Heart left ventricle (tissue), 16 donors: ENCODE data around the gene CNDP1. TPM values are rescaled to one million over a fixed set of nuclear protein-coding genes. Genes with fewer than 3 reads are reported as not detected.

Source experiments
- ATAC-seq, 4 donors: fragments of 200-7000 bp; cut with Tn5 transposase; one replicate each; pipeline ENCODE4 v1.9.1; 2020 to 2022; ENCODE audit warnings: moderate library complexity in 4 of 4, mild to moderate bottlenecking in 3 of 4, moderate number of reproducible peaks in 1 of 4
- DNase-seq, 5 donors: peaks; one replicate each; pipeline ENCODE4 v3.0.0-alpha.2; 2020
- H3K27ac ChIP-seq, 12 donors: fragments of 200-600 bp; sonication (generic) in 4 of 12; one replicate each; pipeline versions ENCODE4 v1.5.0 to v1.8.0; 2016 to 2022; ENCODE audit warnings: mild to moderate bottlenecking in 2 of 12
- H3K27me3 ChIP-seq, 9 donors: fragments of 200-600 bp; sonication (generic) in 2 of 9; one replicate each; pipeline versions ENCODE4 v1.5.1 to v1.8.0; 2016 to 2022; ENCODE audit warnings: mild to moderate bottlenecking in 3 of 9
- H3K36me3 ChIP-seq, 9 donors: fragments of 200-600 bp; sonication (generic) in 2 of 9; one replicate each; pipeline versions ENCODE4 v1.5.0 to v1.8.0; 2018 to 2022; ENCODE audit warnings: mild to moderate bottlenecking in 2 of 9
- H3K4me1 ChIP-seq, 12 donors: fragments of 200-600 bp; sonication (generic) in 4 of 12; one replicate each; pipeline versions ENCODE4 v1.5.0 to v1.8.0; 2016 to 2022; ENCODE audit warnings: mild to moderate bottlenecking in 3 of 12
- H3K4me3 ChIP-seq, 12 donors: fragments of 200-600 bp; sonication (generic) in 4 of 12; one replicate each; pipeline versions ENCODE4 v1.5.0 to v1.8.0; 2017 to 2022; ENCODE audit warnings: mild to moderate bottlenecking in 9 of 12, moderate library complexity in 4 of 12
- H3K9me3 ChIP-seq, 12 donors: fragments of 200-600 bp; sonication (generic) in 4 of 12; one replicate each; pipeline versions ENCODE4 v1.5.0 to v1.8.0; 2016 to 2022; ENCODE audit warnings: mild to moderate bottlenecking in 1 of 12
- POLR2A ChIP-seq, 2 donors: fragments of 450-650 bp; IDR thresholded peaks; one replicate each; pipeline ENCODE4 v1.6.1; 2017; ENCODE audit warnings: antibody characterized with exemption in 2 of 2, mild to moderate bottlenecking in 2 of 2, moderate library complexity in 2 of 2
- WGBS, 4 donors: extraction: QIAGEN DNeasy Blood & Tissue Kit in 2 of 4; methylation state at CpG; one replicate each; pipeline versions ENCODE4 v1.1.5 to v1.1.7; 2013 to 2018; 5-methylcytosine and 5-hydroxymethylcytosine counted together
- intact Hi-C, 10 donors: fragments of 100-400 bp; cut with DNase I; formaldehyde crosslinking; loops; one replicate each; pipeline versions ENCODE4 v1.11.1 to v1.14.2; 2022
- long read RNA-seq, 3 donors: library from polyadenylated mRNA; unstranded; transcript quantifications; one replicate each; pipeline ENCODE4 v2.0.0, GENCODE V29; 2020 to 2021
- polyA plus RNA-seq, 2 donors: library from polyadenylated mRNA; stranded (reverse); fragments of 200-250 nt; gene quantifications; one replicate each; pipeline ENCODE4 v1.2.3, GENCODE V29; 2013
- total RNA-seq, 9 donors: library from RNA; depleted of rRNA in 2 of 9; stranded (reverse); fragments of >200 nt in 2 of 9; fragmentation: NEBNext Ultra II Directional in 3 of 9; extraction: Animal tissue kit (Norgen Biotek cat#: 25700) in 3 of 9; gene quantifications; one replicate each; pipeline versions ENCODE4 v1.1.0 to v1.2.4, GENCODE V29; 2016 to 2023
- TF ChIP-seq, protein P1 (sequence below), 12 donors: fragments of 200-600 bp; sonication (generic) in 4 of 12; IDR thresholded peaks; one replicate each; pipeline versions ENCODE4 v1.5.0 to v1.8.0; 2018 to 2022; ENCODE audit warnings: antibody characterized with exemption in 12 of 12, mild to moderate bottlenecking in 5 of 12
- donor health status: ischemic (EF 13 %, LVEDD 7.1; RV severe dilation, severe dysfunction).
- donor health status: healthy with polysubstance abuse.
- donor health status: DM: no; HTN: yes; CAD: no.
- donor health status: DM: no; HTN: no; CAD: no.
- donor health status: ischemic (EF 25% LVEDD 6.9; RV normal size, moderate dysfunction).
- donor health status: ischemic (EF 25% LVEDD 5.7; RV mildly dilated, moderate dysfunction).
- donor health status: healthy.
- donor health status: DM: yes; HTN: yes; CAD: no.
- donor health status: ischemic (EF 35%, LVEDD 5.7; RV mildly dilated, moderate dysfunction).
- donor health status: nonischemic (EF 11% LVEDD 7.7; RV severe dilation, severe dysfunction).
- donor health status: DM: yes; HTN: yes; CAD: no.
- donor health status: PGD.
- donor health status: ischemic (EF 29% LVEDD 5.4; RV normal size, mild dysfunction).
- donor health status: nonischemic (EF 23%, LVEDD 6.1; RV moderate dilation, normal function).

Gene CNDP1, protein sequence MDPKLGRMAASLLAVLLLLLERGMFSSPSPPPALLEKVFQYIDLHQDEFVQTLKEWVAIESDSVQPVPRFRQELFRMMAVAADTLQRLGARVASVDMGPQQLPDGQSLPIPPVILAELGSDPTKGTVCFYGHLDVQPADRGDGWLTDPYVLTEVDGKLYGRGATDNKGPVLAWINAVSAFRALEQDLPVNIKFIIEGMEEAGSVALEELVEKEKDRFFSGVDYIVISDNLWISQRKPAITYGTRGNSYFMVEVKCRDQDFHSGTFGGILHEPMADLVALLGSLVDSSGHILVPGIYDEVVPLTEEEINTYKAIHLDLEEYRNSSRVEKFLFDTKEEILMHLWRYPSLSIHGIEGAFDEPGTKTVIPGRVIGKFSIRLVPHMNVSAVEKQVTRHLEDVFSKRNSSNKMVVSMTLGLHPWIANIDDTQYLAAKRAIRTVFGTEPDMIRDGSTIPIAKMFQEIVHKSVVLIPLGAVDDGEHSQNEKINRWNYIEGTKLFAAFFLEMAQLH
- total RNA-seq (not detected), polyA plus RNA-seq (under 1 TPM in 1 of 2 donors, not detected in 1; 0.03 TPM)
- long read RNA-seq, donor 1: 0 reads
- long read RNA-seq, donor 2: 0 reads
- long read RNA-seq, donor 3: 0 reads

DNA sequence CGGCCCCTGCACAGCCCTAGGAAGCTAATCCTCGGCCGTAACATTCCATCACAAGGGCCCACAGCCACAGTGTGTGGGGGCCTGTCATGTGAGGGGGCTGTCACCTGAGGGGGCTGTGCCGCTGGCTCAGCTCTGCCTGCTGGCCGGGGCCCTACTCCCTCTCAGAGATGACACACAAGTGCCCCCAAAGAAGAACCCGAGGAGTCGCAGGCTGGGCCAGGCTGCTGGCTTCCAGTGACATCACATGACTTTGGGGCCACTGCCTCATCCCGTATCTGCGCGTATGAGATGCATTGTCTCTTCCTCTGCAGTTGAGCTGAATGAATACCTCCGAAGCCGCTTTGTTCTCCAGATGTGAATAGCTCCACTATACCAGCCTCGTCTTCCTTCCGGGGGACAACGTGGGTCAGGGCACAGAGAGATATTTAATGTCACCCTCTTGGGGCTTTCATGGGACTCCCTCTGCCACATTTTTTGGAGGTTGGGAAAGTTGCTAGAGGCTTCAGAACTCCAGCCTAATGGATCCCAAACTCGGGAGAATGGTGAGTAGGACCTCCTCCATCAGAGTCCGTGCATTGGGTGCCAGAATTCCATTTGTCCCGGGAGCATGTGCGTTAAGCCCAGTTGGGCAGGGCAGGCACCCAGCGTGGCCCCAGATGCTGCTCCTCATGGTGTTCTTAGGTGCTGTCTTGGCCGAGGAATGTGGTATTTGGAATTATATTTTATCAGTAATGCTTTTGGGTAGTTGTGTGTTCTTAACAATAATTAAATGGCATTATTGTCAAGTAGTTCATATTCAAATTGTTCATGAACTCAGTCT lies at the start of gene CNDP1:
TSS of gene CNDP1 (plus strand) at position 351 of the 820 bp plus-strand sequence. CDS start at position 519, 168 bp downstream.
- DNase-seq (no peak), ATAC-seq (peak in 1 of 4 donors; percentile 39)
- Histone ChIP-seq H3K9me3 (peaks cover 0 to 6% (median 0%) of the 10 kb centered on the region in 12 donors), H3K27me3 (no peaks in the 10 kb centered on the region), H3K4me1 (no peaks in the 10 kb centered on the region), H3K27ac (no peak within 1 kb of the TSS), H3K4me3 (no peak within 1 kb of the TSS), H3K36me3 (no peaks in the 10 kb centered on the region)
- no peak for TF ChIP-seq POLR2A (IDR thresholded peaks at IDR 0.05)
- TF ChIP-seq, protein P1, sequence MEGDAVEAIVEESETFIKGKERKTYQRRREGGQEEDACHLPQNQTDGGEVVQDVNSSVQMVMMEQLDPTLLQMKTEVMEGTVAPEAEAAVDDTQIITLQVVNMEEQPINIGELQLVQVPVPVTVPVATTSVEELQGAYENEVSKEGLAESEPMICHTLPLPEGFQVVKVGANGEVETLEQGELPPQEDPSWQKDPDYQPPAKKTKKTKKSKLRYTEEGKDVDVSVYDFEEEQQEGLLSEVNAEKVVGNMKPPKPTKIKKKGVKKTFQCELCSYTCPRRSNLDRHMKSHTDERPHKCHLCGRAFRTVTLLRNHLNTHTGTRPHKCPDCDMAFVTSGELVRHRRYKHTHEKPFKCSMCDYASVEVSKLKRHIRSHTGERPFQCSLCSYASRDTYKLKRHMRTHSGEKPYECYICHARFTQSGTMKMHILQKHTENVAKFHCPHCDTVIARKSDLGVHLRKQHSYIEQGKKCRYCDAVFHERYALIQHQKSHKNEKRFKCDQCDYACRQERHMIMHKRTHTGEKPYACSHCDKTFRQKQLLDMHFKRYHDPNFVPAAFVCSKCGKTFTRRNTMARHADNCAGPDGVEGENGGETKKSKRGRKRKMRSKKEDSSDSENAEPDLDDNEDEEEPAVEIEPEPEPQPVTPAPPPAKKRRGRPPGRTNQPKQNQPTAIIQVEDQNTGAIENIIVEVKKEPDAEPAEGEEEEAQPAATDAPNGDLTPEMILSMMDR (IDR thresholded peaks at IDR 0.05): no peak
- 88 to 91% (median 90%) methylated on average over 17 to 21 of the region's 21 CpGs for WGBS, 4 donors
- intact Hi-C loops: no loop called here

DNA sequence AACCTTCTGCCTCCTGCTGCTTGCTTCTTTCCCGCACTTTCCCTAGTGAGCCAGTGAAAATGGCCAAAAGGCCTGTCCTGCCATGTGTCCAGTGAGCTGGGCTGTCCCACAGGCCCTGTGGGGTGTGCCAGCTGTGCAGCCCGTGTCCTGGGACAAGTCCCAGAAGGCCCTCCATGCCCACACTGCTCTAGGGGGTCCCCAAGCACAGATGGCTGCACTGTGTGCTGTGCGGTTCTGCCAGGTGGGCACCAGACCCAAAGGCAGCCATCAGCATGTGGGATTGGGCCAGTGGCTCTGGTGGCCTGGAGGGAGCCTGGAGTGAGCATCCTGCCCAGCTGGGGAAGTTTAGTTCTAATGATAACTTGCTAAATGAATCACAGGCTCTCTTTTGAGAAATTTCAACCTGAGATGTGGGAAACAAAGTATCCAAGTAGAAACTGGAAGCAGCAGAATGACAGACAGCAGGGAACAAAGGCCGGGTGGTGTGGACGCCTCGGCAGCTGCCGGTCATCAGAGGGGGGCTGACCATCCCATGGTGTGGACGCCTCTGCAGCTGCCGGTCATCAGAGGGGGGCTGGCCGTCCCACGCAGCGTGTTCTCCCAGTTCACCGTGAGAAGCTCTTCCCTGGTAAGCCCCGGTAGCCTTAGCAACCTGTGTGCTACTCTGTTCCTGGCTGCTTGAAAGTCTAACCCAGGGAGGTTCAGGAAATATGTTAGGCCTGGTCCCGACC lies 48.0 kb upstream of the CNDP1 start:
- H3K4me3 ChIP-seq: no peak overlapping the region
- WGBS, 4 donors: 76 to 82% (median 79%) methylated on average over 13 to 15 of the region's 15 CpGs
- no peak for DNase-seq
- peaks cover 0 to 22% (median 7%) of the 10 kb centered on the region in 12 donors for H3K4me1 ChIP-seq
- intact Hi-C loops: loop anchor here in 2 of 10 donors (5.0 kb wide), 2 partner anchors 34 to 289 kb away; no protein-coding TSS in a partner anchor
- peaks cover 0 to 4% (median 0%) of the 10 kb centered on the region in 9 donors for H3K27me3 ChIP-seq
- no peaks in the 10 kb centered on the region for H3K36me3 ChIP-seq
- TF ChIP-seq POLR2A (IDR thresholded peaks at IDR 0.05): no peak
- TF ChIP-seq, protein P1 (IDR thresholded peaks at IDR 0.05): no peak
- H3K27ac ChIP-seq: peak overlapping the region in 6 of 12 donors; percentile 18 to 62 (median 33)
- H3K9me3 ChIP-seq: no peaks in the 10 kb centered on the region
- ATAC-seq: peak in 2 of 4 donors; percentile 24 to 44

DNA sequence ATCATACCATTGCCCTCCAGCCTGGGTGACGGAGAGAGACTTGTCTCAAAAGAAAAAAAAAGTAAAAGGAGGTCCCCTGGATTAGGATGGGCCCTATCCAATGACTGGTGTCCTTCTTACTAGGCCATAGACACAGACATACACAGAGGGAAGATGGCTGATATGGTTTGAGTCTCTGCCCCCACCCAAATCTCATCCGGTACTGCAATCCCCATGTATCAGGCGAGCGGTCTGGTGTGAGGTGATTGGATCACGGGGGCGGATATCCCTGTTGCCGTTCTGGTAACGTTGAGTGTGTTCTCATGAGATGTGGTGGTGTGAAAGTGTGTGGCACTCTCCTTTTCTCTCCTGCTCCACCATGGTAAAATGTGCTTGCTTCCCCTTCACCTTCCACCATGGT lies 45.9 kb upstream of the CNDP1 start:
- intact Hi-C loops: loop anchor here in 2 of 10 donors (5.0 kb wide), 2 partner anchors 36 to 291 kb away; no protein-coding TSS in a partner anchor
- ATAC-seq (no peak), DNase-seq (no peak)
- H3K36me3 ChIP-seq: no peaks in the 10 kb centered on the region
- H3K4me3 ChIP-seq: no peak overlapping the region
- WGBS, 4 donors: 95 to 97% (median 96%) methylated on average over 8 of the region's 8 CpGs
- H3K9me3 ChIP-seq: peaks cover 0 to 4% (median 0%) of the 10 kb centered on the region in 12 donors
- no peaks in the 10 kb centered on the region for H3K27me3 ChIP-seq
- H3K4me1 ChIP-seq: peaks cover 0 to 19% (median 7%) of the 10 kb centered on the region in 12 donors
- no peak overlapping the region for H3K27ac ChIP-seq
- no peak for TF ChIP-seq POLR2A (IDR thresholded peaks at IDR 0.05)
- TF ChIP-seq, protein P1 (IDR thresholded peaks at IDR 0.05): no peak
